ENCODE results near the gene PTPRT. TPM values are rescaled to one million over a fixed set of nuclear protein-coding genes. Genes with fewer than 3 reads are reported as not detected.

PTPRT gene
- total RNA-seq, 4 donors from 2014 or later, result 0.57 to 2.0 (median 0.83) TPM

DNA sequence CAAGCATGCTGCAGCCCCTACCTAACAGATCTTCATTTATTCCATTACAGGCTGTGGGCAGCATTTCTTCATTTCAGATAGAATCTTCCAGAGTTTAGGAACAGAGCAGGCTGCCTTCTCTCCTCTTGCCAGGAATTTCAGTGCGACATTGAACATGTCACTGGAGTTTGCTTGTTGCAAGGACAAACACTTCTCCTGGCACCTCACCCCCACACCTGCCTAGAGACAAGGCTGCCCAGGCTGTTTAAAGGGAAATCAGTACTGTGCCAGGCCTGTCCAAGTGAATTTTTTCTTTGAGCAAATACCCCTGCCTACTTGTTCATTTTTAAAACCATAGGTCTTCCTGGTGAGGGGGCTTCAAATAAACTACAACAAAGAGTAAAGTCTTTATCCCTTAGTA lies 594.1 kb downstream of the PTPRT start:
- TF ChIP-seq, protein P1, sequence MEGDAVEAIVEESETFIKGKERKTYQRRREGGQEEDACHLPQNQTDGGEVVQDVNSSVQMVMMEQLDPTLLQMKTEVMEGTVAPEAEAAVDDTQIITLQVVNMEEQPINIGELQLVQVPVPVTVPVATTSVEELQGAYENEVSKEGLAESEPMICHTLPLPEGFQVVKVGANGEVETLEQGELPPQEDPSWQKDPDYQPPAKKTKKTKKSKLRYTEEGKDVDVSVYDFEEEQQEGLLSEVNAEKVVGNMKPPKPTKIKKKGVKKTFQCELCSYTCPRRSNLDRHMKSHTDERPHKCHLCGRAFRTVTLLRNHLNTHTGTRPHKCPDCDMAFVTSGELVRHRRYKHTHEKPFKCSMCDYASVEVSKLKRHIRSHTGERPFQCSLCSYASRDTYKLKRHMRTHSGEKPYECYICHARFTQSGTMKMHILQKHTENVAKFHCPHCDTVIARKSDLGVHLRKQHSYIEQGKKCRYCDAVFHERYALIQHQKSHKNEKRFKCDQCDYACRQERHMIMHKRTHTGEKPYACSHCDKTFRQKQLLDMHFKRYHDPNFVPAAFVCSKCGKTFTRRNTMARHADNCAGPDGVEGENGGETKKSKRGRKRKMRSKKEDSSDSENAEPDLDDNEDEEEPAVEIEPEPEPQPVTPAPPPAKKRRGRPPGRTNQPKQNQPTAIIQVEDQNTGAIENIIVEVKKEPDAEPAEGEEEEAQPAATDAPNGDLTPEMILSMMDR (IDR thresholded peaks at IDR 0.05; ENCODE audit: low read depth), result no peak

DNA sequence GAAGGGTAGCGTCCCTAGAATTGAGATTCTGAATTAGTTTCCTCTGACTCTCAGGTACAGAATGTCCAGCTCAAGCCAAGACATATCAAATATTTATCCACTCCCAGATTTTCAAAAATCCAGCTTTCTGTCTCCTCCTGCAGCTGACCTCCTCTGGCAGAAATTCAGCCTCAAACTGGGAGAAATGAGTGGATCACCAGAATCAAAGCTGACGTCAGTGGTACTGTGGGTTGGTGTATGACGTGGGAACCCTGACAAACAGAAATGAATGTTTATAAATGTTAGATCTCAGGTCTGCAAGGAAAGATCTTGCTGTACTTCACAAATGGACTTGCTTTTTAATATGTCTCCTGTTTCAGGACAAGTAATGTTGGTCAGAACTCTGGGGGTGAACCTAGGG lies 595.0 kb downstream of the PTPRT start:
- TF ChIP-seq, protein P1 (IDR thresholded peaks at IDR 0.05; ENCODE audit: low read depth), result no peak

DNA sequence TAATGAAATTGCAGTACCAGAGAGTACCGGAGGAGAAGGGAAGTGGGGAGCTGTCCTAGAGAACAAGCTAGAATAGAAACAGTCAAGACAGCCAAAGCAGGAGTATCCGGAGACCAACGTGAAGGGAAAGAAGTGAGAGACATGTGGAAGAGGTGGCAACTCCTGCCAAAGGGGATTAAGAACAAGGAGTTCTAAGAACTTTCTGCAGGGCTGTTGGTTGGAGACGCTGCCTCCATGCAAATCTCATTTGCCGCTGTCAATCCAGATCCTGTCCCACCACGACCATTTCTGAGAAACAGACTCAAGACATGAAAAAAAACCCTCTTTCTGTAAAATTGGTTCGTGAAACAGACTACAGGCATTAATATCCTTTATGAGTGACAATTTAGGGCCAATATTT lies 595.7 kb downstream of the PTPRT start:
- TF ChIP-seq, protein P1 (IDR thresholded peaks at IDR 0.05; ENCODE audit: low read depth), result no peak

DNA sequence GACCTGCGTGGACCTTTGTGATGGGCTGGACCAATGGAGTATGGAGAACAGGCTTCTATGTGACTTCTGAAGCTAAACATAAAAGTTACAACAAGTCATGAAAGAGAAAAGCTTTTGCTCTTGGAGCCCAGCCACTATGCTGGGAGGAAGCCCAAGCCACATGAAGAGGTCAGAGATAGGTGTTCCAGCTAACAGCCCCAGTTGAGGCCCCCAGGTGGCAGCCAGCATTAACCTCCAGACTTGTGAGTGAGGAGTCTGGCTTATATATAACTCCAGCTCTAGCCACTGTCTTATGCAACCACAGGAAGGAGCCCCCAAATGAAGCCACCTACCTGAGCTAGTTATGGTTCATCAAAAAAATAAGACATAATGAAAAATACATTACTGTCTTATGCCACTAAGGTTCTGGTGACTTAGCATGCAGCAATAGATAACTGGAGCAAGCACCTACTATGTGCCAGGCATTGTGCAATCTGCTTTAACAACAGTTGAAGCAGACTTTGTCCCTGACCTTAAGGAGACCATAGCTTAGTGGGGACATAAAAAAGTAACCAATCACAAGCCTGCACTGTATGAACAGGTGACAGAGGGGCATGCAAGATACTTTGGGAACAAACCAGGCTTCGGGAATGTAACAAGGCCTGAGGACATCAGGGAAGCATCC lies 599.6 kb downstream of the PTPRT start:
- TF ChIP-seq, protein P1 (IDR thresholded peaks at IDR 0.05; ENCODE audit: low read depth), result no peak

DNA sequence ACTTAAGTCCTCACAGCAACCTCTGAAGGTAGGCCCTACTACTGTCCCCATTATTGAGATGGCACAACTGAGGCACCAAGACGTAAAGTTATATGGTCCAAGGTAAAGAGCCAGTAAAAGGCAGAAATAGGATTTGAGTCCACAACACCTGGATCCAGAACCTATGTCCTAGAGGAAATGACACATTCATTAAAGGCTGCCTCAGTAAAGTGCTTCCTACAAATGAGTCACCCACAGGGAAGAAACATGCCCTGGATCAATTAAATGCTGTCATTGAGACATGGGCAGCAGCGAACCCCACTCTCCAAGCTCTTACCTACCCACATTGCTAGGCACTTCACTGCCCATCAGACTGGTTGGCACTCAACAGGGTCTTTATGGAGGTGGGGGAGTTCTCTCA lies 600.9 kb downstream of the PTPRT start:
- TF ChIP-seq, protein P1 (IDR thresholded peaks at IDR 0.05; ENCODE audit: low read depth), result no peak

DNA sequence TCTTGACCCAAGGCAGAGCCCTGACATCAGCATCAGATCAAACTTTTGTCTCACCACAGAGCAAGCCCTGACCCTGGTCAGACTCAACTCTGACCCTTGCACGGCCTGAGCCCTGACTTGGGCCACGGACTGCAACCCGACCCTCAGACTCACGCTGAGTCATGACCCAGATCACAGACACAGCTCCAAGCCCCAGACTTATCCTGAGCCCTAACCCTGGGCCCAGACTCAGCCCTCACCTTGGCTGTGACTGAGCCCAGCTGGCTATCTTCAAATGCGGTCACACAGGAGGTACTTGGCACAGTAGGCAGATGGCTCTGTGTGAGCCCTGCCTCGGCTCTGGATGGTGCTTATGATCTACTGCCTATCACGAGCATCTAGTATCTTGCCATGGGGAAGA lies 602.3 kb downstream of the PTPRT start:
- TF ChIP-seq, protein P1 (IDR thresholded peaks at IDR 0.05; ENCODE audit: low read depth), result no peak

DNA sequence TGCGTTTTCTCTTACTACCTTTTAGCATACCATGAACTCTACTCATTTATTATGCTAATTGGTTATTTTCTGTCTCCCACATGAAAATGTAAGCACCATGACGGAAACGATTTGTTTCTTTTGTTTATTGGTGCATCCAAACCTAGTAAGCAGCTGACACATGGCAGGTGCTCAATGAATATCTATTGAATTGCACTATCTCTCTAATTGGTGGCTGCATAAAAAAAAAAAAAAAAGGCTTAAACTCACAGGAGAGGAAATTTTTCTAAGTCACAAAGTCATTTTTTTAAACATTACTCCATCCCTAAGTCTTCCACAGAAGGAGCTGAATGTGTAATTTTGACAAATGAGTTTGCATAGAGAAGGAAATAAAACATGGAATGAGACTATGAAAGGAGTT lies 608.4 kb downstream of the PTPRT start:
- TF ChIP-seq, protein P1 (IDR thresholded peaks at IDR 0.05; ENCODE audit: low read depth), result no peak
